Breast epithelium (tissue), 3 donors: ENCODE measurements around the gene USP34.

Source experiments
- POLR2AphosphoS5 ChIP-seq, 3 donors: sonication (generic); formaldehyde crosslinking; IDR thresholded peaks; one replicate each; pipeline ENCODE4 v1.6.1; 2017; ENCODE audit warnings: antibody characterized with exemption in 3 of 3
- TF ChIP-seq, protein P1 (sequence below), 3 donors: fragments of 450-650 bp; IDR thresholded peaks; one replicate each; pipeline ENCODE4 v1.5.1; 2016 to 2017; ENCODE audit warnings: antibody characterized with exemption in 3 of 3, mild to moderate bottlenecking in 3 of 3, moderate library complexity in 3 of 3

DNA sequence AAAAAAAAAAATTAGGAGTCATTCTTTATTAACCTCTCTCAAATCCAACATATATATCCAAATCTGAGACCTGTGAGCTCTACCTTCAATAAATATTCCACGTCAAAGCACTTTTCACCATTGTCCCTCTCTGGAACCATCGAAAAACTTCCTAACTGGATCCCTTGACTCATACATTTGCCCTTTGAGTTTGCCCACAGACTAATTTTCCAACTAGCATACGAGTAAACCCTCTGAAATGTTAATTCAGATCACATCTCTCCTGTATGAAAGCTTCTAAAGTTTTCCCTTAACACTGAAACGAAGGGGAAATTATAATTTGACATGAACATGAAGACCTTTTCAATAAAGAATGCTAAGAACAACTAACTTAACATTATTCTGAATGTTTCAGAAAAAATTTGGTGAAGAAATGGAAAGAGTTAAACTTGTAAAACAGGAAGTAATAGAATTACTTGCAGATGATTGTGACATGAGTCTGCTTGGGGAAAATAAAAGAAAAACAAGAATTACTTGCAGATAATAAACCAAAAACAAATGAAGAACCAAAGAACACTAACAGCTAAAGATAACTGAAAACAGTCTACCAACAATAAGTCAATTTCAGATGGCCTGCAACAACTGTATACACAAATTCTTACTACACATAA is 198.3 kb downstream of the USP34 start:
- TF ChIP-seq, protein P1, sequence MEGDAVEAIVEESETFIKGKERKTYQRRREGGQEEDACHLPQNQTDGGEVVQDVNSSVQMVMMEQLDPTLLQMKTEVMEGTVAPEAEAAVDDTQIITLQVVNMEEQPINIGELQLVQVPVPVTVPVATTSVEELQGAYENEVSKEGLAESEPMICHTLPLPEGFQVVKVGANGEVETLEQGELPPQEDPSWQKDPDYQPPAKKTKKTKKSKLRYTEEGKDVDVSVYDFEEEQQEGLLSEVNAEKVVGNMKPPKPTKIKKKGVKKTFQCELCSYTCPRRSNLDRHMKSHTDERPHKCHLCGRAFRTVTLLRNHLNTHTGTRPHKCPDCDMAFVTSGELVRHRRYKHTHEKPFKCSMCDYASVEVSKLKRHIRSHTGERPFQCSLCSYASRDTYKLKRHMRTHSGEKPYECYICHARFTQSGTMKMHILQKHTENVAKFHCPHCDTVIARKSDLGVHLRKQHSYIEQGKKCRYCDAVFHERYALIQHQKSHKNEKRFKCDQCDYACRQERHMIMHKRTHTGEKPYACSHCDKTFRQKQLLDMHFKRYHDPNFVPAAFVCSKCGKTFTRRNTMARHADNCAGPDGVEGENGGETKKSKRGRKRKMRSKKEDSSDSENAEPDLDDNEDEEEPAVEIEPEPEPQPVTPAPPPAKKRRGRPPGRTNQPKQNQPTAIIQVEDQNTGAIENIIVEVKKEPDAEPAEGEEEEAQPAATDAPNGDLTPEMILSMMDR (IDR thresholded peaks at IDR 0.05) = no peak
- no peak for TF ChIP-seq POLR2AphosphoS5 (IDR thresholded peaks at IDR 0.05)
